GM21737 (cell line): ENCODE measurements around the gene SUN1.
"Not testable (repeated sequence)": the region's sequence is repeated elsewhere in the genome, so short reads cannot be mapped to it uniquely, and the experiment has no call there.

ENCODE experiments used
- ATAC-seq: cut with Tn5 transposase; IDR thresholded peaks from one replicate; pipeline ENCODE4 v1.9.1; 2021; ENCODE audit warnings: mild to moderate bottlenecking, moderate library complexity; ENCODE audit not compliant: unreplicated experiment

Gene SUN1

DNA sequence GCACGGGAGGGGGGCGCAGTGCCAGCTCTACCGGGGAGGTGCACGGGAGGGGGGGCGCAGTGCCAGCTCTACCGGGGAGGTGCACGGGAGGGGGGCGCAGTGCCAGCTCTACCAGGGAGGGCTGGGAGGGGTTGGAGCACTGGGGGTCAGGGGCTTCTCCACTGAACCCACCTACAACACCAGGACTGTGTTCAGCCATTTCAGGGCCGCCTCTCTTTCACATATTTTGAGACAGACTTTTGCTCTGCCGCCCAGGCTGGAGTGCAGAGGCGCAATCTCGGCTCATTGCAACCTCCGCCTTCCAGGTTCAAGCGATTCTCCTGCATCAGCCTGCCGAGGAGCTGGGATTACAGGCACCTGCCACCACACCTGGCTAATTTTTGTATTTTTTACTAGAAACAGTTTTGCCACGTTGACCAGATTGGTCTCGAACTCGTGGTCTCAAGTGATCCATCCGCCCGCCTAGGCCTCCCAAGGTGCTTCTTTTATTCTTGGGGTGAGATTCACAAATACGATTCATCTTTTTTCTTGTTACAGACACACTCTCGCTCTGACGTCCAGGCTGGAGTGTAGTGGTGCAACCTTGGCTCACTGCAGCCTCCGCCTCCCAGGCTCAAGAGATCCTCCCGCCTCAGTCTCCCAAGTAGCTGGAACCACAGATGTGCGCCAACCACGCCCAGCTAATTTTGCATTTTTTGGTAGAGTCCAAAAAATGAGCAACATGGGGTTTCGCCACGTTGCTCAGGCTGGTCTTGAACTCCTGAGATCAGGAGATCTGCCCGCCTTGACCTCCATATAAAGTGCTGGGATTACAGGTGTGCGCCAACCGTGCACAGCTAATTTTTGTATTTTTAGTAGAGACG, 85.2 kb downstream of the SUN1 start:
- no peak for ATAC-seq

DNA sequence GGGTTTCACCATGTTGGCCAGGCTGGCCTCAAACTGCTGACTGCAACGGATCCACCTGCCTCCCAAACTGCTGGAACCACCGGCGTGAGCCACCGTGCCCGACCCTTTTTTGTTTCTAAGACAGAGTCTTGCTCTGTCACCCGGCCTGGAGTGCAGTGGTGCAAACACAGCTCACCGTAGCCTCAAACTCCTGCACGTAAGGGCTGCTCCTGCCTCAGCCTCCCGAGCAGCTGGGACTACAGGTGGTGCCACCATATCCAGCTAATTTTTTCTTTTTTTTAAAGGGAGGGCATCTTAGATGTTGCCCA, 85.8 kb downstream of the SUN1 start:
- ATAC-seq, result no peak

DNA sequence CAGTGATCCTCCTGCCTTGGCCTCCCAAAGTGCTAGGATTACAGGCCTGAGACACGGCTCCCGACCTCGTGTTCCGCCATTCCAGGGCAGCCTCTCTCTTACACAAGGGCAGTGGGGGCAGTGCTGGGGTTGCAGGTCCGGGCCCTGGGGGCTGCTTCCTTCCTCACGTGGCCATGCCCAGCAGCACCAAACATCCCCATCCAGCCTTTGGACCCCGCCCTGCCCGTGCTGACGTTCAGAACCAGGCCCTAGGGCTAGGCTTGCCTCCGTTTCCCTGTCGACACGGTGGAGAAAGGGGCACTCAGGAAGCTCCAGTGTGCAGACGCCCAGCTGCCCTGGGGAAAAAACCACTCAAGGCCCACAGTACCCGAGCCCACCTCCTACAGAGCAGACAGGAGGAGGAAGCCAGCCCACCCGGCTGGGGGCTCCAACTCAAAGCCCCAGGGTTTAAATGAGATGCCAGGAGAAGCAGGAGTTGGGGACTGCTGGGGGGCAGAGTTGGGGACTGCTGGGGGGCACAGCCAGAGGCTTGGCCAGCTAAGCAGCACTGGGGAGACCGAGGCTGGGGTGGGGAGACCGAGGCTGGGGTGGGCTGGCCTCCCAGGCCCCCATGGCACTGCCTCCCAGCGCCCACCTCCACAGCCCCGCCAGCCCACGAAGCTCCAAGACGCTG, 86.3 kb downstream of the SUN1 start:
- no peak for ATAC-seq

DNA sequence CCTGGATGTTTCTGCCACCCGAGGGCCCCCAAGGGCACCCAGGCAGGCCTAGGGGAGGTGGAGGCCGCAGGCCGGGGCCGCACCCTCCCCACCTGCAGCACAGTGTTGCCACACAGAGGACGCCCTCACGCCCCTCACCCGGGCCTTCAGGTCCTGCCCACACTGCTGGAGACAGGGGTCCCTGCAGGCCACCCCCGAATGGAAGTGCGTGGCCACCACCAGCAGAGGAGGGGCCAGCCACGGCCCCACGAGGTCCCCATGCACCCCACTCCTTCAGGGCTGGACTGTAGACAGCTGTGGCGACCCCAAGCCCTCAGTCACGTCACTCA, 86.8 kb downstream of the SUN1 start:
- no peak for ATAC-seq

DNA sequence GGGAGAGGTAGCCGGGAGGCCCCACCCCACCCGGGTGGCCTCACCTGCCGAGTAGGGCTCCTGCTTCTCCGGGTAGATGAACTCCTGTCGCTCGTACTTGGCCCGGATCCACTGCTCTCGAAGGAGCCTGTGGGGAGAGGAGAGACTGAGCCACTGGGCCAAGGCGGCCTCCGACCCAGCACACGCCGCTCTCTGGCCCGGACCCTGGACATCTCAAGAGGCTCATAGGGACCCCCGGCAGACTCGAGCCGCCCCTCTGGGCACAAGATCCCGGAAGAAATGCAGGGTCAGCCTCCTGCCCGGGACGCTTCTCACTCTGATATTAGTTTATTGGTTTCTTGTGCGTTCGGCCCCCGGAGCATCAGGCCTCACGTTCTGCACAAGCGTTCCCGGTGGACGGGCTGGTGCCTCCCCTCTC, 87.7 kb downstream of the SUN1 start:
- ATAC-seq, result no peak

DNA sequence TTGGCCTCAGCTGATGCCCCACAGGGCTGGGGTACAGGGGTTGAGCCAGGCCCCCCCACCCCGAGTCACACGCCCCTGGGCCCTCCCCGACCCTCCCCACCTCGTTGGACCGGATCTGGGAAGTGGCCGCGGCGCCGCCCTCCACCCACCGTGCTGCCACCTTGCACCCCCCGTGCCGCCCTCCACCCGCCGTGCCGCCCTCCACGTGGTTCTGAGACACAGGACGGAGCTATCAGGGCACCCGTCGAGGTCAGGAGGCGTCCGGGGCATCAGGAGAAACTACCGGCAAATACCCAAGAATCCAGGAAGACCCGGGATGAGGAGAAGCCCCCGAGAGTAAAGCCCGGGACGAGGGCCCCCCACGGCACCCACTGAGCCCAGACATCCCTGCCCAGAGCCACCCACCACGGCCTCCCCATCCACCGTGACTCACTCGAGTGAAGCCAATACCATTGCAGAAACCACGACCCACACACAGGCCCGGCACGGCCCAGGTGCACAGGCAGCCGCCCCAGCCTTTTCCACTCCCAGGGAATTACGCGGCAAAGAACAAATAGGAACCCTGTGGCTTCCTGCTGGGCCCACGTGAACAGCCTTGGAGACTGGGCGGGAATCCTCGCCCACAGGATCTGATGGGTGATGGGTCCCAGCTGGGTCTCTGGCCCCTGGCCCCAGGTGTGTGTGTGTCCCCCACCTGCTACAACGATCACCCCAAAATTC, 88.2 kb downstream of the SUN1 start:
- ATAC-seq, result no peak

DNA sequence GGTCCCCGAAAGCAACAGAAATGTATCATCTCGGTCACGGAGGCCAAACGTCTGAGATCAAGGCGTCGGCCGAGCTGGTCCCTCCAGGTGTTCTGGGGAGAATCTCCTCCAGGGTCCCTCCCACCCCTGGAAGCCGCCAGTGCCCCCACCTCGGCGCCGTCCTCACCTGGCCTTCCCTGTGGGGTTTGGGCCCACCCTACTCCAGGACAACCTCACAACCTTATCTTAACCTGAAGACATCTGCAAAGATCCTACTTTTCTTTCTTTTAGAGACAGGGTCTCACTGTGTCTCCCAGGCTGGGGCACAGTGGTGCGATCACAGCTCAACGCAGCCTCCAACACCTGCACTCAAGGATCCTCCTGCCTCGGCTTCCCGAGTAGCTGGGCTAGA, 88.8 kb downstream of the SUN1 start:
- ATAC-seq, result no peak

DNA sequence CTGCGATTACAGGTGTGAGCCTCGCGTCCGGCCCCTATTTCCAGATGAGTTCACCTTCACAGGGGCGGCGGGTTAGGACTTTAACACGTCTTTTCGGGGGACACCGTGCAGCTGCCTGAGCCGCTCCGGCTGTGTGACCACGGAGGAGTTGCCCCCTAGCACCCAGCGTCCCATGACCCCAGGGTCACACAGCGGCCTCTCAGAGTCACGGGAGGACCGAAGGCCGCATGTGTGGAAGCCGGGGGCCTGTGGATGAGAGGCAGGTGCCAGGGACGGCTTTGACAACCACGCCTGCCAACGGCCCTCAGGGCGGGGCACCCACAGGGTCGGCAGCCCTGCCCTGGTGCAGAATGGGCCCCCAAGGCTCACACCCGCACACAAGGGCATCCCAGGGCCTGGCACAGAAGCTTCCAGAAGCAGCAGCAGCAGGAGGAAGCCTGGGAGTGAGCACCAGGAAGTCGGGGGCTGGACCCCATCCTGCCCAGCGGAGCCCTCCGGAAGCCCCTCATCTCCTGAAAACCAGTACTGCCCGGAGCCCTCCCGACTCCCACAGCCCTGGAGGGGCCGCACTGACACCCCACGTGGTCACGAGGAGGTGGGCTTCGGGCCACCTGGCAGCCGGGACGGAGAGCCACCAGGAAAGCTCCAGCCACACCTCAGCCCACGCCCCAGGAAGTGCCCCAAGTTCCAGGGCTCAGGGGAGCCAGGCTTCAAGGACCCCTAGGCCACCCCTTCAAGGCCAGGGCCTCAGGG, 89.5 kb downstream of the SUN1 start:
- no peak for ATAC-seq

DNA sequence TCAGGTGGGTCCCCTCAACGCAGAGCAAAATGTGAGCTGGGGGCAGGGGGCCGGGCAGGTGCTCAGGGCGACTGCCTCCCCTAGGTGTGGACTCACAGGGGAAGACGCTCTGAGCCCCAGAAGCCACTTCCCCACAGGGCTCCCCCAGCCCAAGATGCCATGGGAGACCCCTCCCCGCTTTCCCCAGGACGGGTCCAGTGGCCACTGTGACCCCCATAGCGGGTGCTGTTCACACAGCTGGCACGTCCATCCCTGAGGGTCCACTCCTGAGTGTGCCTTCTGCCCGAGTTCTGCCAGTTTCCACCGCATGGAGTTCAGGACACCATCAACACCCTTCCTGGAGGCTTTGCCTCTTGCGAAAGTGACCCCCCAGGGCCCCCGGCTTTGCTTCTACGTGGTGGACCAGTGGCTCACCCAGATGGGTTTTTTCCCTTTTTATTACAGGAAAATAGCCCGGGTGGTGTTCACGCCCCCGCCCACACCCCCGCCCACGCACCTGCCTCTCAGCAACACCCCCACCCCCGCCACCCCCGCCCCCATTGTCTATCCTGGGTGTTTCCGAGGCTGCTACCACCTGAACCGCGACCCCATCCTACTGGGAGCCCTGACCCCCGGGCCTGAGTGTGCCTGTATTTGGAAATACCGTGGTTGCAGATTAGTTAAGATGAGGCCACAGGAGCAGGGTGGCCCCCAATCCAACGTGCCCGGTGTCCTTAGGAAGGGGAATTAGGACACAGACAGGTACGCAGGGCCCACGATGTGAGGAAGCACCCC, 90.2 kb downstream of the SUN1 start:
- ATAC-seq, result no peak

DNA sequence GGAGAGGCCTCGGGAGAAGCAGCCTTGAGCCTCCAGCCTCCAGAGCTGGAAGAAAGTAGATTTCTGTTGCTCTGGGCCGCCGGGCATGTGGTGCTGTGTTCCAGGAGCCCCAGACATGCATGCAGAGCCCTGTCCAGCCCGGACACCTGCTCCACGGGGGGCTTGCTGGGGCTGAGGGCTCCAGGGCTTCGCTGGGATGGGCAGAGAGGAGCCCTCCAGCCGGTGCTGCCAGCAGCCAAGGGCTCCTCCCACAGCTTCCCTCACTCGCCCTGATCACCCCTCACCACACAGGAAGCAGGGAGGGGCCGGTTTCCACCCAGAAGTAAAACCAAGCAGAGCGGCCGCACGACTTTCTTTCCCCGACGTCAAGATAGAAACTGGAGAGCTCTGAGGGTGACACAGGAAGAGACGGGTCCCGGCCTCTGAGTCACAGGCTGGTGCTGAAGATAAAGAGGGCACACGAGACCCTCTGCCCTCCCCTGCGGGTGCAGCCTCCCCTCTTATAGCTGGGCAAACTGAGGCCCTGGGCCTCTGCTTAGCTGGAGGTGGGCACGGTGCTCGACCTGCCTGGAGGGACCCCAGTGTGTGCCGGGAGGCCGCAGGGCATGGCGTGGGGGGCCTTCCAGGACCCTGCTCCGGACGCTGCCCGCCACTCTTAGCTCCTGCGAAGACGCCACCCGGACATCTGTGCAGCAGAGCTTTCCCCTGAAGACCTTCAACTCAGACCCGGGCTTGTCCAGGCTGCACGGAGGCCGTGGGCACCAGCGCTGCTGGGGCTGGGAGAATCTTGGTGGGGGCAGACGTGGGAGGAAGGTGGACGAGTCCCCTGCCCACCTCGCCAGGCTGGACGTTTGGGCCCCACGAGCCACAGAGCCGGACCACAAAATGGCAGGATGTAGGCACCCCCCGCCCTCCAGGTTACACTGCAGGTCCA, 91.1 kb downstream of the SUN1 start:
- peak; percentile 71 for ATAC-seq

DNA sequence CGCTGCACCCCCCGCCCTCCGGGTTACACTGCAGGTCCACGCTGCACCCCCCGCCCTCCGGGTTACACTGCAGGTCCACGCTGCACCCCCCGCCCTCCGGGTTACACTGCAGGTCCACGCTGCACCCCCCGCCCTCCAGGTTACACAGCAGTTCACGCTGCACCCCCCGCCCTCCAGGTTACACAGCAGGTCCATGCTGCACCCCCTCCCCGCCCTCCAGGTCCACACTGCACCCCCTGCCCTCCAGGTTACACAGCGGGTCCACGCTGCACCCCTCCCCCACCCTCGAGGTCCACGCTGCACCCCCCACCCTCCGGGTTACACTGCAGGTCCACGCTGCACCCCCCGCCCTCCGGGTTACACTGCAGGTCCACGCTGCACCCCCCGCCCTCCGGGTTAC, 91.8 kb downstream of the SUN1 start:
- not testable (repeated sequence) for ATAC-seq
